GM12801 (cell line): Measurements from ENCODE around the gene DAAM1.

Experiments
- TF ChIP-seq, protein P1 (sequence below): IDR thresholded peaks from one replicate; pipeline ENCODE4 v1.5.1; 2011; ENCODE audit warnings: control low read depth; ENCODE audit not compliant: insufficient read length; ENCODE audit errors: extremely low read depth

Gene DAAM1

GRCh38 chr14:59187118-59187517, 1.3 kb upstream of the DAAM1 start:
- TF ChIP-seq, protein P1, sequence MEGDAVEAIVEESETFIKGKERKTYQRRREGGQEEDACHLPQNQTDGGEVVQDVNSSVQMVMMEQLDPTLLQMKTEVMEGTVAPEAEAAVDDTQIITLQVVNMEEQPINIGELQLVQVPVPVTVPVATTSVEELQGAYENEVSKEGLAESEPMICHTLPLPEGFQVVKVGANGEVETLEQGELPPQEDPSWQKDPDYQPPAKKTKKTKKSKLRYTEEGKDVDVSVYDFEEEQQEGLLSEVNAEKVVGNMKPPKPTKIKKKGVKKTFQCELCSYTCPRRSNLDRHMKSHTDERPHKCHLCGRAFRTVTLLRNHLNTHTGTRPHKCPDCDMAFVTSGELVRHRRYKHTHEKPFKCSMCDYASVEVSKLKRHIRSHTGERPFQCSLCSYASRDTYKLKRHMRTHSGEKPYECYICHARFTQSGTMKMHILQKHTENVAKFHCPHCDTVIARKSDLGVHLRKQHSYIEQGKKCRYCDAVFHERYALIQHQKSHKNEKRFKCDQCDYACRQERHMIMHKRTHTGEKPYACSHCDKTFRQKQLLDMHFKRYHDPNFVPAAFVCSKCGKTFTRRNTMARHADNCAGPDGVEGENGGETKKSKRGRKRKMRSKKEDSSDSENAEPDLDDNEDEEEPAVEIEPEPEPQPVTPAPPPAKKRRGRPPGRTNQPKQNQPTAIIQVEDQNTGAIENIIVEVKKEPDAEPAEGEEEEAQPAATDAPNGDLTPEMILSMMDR, result no peak

DNA sequence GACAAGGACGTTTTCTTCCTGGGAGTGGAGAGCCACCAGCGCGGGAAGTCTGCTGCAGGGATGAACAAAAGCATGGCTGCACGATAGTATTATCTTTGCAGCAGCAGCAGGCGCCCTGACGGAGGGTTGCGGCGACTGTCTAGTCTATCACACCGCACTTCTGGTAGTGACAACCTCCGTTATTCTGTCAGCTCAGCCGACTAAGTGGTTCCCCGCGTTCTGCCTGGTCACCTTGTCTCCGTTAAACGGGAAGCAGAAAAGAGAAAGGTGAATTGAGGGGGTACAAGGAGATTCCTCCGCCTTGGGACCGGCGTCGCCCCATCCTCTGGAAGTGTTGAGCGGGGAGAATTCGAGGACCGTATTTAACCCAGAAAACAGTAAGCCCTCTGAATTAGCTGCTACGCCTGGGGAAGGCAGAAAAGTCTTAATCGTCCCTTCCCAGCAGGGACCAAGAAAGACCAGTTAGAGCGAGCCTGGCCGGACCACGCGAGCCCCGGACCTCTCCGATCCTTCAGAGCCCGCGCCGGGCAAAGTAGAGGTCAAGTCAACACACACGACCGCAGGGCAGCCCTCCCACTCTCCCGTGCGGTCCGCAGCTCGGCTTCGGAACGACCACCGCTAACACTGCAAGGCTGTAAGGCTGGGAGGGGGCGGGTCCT, 536 bp upstream of the DAAM1 start:
- TF ChIP-seq, protein P1, result no peak

DNA sequence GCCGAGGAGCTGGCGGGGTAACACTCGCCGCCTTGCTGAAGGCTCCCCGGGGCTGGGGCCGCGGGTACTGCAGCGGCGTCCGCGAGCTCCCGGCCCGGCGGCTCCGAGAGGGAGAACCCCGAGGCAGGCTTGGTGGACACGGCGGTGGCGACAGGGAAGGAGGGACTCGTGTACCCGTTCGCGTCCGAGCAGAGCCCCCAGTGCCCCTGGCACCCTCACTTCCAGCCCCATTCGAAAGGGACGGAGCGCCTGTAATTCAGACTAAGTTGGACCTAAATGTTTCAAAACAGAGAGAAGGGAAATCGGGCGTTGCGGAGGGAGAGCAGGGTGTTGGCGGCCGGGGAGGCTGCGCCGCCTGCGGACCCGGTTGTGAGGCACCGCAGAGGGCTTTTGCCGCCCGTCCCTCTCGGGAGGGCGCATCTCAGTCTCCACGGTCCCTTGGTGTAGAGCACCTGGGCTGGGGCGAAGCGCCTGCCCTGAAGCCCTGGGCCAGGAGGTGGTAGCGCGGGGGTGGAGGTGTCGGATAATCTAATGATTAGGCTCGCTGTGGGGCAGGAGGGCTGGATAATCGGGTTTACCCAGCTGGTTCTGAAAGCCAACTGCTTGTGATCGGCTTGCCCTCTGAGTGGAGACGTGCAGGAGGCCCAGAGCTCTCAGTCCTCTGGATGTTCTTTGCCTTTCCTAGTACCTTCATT, 771 bp downstream of the DAAM1 start:
- TF ChIP-seq, protein P1, result no peak

GRCh38 chr14:59189786-59190368, 1.4 kb downstream of the DAAM1 start:
- TF ChIP-seq, protein P1, result no peak

DNA sequence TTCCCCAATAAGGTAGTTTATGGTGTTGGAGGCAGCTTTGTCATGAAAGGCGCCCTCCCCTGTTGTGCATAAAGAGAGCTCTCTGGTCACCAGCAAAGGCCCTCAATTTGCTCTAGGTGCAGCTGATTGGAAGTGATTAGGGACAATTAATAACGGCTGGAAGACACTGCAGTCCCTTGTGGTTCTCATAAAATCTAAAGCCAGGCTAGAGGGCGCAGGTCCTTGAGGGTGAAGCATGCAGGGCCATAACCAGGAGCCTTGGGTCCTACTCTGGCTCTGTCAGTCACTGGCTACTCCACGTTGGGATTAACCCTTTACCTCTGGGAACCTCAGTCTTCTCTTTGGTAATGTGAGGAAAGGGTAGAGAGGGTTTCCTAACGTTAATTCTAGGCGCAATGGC, 1.9 kb downstream of the DAAM1 start:
- TF ChIP-seq, protein P1, result no peak

GRCh38 chr14:59195912-59196311, 7.4 kb downstream of the DAAM1 start:
- TF ChIP-seq, protein P1, result no peak

DNA sequence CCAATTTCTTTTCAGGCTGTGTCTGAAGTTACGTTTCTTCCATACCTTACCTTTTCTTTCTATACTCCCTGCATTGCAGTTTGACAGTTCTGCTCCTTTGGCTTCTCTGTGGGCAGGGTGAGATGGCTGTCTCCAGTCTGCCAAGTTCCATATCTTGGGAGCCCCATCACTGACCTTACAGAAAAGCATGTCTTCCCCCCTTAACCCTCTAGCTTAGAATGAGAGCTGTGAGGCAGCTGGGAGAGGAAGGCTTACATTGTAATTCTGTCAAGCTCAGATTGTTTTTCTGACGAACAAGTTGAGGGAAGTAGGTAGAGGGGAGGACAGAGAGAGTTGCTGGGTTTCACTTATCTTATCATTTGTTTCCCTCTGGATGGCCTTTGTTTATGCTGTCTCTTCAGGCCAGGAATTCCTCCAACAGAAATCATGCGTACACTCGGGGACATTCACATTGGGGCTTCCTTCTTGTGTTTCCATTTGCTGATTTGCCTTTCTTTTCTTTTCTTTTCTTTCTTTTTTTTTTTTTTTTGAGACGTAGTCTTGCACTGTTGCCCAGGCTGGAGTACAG, 9.3 kb downstream of the DAAM1 start:
- TF ChIP-seq, protein P1, result no peak
